ENCODE measurements around the gene TSPAN18.

DNA sequence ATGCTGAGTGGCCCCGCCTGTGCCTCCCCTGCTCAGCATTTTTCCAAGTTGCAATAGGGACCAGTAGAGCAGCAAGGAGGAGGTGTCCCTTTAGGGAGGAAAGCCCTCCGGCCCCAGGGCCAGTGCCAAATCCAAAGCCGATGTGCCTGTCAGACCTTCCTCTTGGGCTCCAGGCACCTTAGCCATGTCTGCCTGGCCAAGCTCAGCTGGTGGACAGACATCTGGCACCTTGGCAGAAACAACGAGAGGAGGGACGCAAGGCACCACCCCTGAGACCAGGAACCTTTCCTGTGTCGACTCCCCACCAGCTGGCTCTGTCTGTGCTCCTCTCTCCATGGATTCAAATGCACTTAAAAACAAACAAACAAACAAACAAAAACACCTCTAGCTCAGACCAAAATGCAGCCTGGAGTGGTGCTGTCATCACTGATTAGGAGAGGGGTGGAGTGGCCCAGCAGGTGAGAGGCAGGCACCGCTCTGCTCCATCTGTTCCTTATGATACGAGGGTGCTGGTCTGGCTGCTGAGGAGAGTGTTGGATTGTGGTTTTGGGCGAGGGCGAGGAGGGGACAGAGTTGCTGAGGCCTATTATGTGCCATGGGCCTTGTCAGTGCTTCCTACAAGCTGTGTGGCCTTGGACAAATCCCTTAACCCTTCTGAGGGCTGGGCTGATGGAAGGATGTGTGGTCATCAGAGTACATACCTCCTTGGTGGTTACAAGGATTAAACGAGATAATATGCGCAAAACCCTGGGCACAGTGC is 177.7 kb downstream of the TSPAN18 start:
- TF ChIP-seq, protein P1, sequence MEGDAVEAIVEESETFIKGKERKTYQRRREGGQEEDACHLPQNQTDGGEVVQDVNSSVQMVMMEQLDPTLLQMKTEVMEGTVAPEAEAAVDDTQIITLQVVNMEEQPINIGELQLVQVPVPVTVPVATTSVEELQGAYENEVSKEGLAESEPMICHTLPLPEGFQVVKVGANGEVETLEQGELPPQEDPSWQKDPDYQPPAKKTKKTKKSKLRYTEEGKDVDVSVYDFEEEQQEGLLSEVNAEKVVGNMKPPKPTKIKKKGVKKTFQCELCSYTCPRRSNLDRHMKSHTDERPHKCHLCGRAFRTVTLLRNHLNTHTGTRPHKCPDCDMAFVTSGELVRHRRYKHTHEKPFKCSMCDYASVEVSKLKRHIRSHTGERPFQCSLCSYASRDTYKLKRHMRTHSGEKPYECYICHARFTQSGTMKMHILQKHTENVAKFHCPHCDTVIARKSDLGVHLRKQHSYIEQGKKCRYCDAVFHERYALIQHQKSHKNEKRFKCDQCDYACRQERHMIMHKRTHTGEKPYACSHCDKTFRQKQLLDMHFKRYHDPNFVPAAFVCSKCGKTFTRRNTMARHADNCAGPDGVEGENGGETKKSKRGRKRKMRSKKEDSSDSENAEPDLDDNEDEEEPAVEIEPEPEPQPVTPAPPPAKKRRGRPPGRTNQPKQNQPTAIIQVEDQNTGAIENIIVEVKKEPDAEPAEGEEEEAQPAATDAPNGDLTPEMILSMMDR (IDR thresholded peaks at IDR 0.05): no peak
- no peak for TF ChIP-seq POLR2A (IDR thresholded peaks at IDR 0.05)

Measured in gastroesophageal sphincter (tissue), 3 donors.